Activated CD4-positive, CD25-positive, alpha-beta regulatory T cell treated with anti-CD3 and anti-CD28 coated beads, Interleukin-2, amount 50 U/mL, for 16 hours (primary cell): ENCODE results near the gene ZGPAT.

ENCODE experiments used
- DNase-seq: peaks from one replicate; pipeline ENCODE4 v3.0.0-alpha.2; 2020; ENCODE audit warnings: low read depth, low spot score

ZGPAT gene

DNA sequence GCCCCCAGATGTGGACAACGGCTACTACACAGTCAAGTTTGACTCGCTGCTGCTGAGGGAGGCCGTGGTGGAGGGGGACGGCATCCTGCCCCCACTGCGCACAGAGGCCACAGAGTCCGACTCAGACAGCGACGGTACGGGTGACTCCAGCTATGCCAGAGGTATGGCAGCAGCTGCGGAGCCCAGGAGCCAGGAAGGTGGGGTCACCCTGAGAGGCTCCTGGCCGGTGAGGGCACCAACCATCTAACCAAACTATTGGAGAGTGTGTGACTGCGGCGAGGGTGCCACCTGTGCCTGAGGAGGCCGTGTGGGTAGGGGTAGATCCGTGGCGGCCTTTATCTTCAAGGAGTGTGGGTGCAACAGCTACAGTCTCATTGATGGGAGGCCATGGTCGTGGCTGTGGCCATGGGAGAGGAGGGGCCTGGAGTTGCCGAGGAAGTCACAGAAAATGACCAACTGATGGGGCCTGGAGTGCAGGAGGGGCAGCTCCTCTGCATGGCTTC, 25.8 kb downstream of the ZGPAT start:
- no peak for DNase-seq

DNA sequence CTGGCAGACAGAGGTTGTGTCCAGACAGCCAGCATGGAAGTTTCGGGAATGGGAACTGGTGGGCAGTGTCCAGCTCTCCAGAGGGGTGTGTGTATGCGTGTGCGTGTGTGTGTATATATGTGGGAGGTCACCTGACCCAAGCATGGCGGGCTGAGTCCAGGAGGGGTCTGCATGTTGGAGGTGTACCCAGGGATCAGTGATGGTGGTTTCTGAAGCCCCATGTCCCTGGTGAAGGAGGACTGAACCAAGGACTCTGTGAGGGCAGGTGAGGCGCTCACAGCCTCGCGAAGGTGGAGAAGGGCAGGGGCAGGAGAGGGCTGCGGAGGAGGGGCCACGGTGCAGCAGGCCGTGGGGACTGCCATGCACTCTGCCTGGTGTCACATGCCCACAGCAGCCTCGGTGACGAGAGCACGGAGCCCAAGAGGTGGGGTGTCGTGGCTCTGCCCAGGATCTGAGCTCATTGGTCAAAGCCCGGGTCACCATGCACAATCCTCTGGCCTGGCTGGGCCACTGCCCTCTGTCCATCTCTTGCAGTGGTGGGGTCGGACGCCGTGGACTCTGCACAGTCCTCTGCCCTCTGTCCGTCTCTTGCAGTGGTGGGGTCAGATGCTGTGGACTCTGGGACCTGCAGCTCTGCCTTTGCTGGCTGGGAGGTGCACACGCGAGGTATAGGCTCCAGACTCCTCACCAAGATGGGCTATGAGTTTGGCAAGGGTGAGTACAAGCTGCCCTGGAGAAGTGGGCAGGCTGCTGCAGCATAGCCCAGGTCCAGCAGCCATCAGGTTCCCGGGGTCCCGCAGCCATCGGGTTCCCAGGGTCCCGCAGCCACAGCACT, 26.5 kb downstream of the ZGPAT start:
- DNase-seq = no peak

DNA sequence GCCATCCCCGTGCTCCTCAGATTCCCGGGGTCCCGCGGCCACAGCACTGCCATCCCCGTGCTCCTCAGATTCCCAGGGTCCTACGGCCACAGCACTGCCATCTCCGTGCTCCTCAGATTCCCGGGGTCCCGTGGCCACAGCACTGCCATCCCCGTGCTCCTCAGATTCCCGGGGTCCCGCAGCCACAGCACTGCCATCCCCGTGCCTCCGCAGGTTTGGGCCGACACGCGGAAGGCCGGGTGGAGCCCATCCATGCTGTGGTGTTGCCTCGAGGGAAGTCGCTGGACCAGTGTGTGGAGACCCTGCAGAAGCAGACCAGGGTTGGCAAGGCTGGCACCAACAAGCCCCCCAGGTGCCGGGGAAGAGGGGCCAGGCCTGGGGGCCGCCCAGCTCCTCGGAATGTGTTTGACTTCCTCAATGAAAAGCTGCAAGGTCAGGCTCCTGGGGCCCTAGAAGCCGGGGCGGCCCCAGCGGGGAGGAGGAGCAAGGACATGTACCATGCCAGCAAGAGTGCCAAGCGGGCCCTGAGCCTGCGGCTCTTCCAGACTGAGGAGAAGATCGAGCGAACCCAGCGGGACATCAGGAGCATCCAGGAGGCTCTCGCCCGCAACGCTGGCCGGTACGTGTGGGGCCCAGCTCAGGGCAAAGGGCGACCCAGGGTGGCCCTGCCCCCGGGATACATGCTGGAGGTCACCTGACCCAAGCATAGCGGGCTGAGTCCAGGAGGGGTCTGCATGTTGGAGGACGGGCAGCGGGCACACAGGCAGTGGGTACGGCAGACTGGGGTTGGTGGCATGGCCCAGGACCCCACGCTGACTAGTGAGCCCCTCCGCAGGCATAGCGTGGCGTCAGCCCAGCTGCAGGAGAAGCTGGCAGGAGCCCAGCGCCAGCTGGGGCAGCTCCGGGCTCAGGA, 27.4 kb downstream of the ZGPAT start:
- no peak for DNase-seq

DNA sequence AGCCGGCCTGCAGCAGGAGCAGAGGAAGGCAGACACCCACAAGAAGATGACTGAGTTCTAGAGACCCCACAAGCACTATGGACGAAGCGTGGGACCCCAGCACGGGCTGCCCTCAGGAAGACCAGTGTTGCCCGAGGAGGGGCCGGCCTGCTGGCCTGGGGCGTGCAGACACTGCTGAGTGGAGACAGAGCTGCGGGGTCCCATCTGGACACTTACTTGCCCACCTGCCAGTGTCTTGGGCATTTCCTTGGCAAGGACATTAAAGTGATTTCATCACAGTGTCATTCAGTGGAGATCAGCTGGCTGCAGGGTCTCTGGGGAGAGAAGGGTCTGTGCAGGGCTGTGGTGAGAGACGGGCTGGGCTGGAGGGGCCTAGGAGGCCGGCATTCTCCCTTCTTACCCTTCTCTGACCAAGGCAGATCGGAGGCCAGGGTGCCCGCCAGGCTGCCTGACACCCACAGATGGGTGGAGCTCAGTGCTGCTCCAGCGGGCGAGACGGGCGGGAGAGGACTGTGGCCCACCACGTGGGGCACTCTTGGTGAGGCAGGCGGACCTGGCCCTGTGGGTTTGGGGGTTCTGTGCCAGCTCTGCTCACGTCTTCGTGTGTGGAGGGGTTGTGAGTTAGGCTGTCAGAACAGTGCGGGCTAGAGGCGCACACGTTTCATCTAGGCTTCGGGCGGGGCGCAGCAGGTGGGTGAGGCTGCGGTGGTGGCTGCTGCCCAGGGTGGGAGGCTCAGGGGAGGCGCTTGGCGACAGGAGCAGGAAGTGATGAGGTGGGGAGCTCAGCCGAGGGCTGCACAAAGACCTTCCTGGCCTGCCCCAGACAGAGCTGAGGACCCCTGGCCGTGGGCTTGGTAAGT, 28.2 kb downstream of the ZGPAT start, which contains the start of gene LIME1:
Gene LIME1 (plus strand): TSS at position 806 of the 860 bp plus-strand sequence. CDS start 886 bp downstream, outside the sequence.
- DNase-seq = no peak

DNA sequence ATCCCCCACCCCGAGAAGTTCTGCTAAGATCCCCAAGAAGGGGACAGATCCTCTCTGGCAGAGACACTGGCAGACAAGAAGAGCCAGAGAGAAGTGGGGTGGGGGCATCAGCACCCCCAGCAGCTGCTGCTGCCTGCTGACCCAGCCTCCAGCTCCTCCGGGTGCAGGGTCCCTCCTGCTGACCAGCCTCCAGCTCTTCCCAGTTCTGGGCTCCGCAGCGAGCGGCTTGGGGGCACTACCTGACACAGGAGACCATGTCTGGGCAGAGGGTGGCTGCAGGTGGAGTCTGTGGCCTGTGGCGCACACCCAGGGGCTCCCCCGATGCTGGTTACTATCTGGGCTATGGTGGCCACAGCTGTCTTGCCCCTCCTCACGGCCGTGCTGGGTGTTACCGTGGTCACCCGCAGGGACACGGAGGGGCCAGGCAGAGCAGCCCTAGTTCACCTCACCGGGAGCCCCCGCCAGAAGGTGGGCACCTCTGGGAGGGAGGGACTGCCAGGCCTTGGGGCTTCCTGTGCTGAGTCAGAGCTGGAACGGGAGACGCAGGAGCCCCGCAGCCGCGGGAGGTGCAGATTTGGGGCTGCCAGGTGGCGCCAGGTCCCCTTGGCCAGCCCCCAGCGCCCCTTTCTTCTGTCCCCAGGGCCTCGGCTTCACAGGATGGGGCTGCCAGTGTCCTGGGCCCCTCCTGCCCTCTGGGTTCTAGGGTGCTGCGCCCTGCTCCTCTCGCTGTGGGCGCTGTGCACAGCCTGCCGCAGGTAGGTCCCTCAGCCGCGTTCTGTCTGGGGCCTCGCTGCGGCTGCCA, 29.3 kb downstream of the ZGPAT start:
- DNase-seq = no peak

DNA sequence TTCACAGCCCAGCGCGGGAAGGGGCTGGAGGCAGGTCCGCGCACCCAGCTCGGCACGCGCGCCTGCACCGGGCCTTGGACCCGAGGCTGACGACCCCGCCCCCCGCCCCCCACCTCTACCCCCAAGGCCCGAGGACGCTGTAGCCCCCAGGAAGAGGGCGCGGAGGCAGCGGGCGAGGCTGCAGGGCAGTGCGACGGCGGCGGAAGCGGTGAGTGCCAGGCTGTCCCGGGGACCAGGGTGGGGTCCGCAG, 29.8 kb downstream of the ZGPAT start:
- DNase-seq = no peak

DNA sequence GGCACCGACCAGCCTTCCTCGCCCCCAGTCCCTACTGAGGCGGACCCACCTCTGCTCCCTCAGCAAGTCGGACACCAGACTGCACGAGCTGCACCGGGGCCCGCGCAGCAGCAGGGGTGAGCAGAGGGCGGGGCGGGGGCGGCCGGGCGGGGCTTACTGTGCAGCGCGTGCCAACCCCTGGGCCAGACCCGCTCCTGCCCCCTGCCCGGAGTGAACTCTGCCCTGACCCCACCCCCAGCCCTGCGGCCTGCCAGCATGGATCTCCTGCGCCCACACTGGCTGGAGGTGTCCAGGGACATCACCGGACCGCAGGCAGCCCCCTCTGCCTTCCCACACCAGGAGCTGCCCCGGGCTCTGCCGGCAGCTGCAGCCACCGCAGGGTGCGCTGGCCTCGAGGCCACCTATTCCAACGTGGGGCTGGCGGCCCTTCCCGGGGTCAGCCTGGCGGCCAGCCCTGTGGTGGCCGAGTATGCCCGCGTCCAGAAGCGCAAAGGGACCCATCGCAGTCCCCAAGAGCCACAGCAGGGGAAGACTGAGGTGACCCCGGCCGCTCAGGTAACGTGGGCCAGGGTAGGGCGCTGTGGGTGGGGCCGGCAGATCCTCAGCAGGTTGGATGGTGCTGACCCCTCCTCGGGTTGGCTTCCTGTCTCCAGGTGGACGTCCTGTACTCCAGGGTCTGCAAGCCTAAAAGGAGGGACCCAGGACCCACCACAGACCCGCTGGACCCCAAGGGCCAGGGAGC, 30.3 kb downstream of the ZGPAT start:
- no peak for DNase-seq

DNA sequence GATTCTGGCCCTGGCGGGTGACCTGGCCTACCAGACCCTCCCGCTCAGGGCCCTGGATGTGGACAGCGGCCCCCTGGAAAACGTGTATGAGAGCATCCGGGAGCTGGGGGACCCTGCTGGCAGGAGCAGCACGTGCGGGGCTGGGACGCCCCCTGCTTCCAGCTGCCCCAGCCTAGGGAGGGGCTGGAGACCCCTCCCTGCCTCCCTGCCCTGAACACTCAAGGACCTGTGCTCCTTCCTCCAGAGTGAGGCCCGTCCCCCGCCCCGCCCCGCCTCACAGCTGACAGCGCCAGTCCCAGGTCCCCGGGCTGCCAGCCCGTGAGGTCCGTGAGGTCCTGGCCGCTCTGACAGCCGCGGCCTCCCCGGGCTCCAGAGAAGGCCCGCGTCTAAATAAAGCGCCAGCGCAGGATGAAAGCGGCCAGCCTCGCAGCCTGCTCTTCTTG, 30.9 kb downstream of the ZGPAT start:
- DNase-seq = no peak

DNA sequence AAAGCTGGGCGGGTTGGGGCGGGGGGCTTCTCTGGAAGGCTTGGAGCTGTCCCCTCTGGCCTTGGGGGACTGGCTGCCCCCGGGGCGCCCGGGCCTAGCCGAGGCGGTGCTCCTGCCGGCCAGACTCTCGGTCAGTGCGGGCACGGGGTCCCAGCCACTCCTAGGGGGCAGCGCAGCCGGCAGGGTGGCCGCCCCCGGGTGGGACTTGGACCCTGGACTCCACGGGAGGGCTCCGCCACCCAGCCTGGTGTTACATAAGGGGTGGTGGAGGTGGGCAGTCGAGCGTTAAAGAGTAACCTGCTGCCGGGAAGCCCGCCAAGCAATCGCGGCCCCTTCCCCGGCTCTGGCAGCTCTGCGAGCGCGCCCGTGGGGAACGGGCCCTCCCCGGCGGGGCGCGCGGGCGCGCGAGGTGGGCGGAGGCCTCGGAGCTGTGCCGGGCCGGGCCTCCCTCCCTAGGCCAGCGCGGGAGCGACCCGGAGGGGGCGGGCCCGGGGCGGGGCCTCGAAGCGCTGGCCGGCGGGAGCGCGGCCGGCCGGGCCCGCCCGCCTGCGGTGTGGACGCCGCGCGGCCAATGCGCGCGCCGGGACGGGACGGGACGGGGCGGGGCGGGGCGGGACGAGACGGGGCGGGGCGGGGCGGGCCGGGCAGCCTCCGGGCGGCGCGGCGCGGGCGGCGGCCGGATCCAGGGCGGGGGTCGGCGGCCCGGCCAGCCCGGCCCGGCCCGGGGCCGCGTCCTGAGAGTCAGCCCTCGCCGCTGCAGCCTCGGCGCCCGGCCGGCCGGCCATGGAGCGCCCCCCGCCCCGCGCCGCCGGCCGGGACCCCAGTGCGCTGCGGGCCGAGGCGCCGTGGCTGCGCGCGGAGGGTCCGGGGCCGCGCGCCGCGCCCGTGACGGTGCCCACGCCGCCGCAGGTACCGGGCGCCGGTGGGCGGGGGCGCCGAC, 31.6 kb downstream of the ZGPAT start, which contains the start of gene SLC2A4RG:
Gene SLC2A4RG (plus strand): TSS at position 647 of the 940 bp plus-strand sequence. CDS start 137 bp downstream, at position 784.
- DNase-seq = no peak

DNA sequence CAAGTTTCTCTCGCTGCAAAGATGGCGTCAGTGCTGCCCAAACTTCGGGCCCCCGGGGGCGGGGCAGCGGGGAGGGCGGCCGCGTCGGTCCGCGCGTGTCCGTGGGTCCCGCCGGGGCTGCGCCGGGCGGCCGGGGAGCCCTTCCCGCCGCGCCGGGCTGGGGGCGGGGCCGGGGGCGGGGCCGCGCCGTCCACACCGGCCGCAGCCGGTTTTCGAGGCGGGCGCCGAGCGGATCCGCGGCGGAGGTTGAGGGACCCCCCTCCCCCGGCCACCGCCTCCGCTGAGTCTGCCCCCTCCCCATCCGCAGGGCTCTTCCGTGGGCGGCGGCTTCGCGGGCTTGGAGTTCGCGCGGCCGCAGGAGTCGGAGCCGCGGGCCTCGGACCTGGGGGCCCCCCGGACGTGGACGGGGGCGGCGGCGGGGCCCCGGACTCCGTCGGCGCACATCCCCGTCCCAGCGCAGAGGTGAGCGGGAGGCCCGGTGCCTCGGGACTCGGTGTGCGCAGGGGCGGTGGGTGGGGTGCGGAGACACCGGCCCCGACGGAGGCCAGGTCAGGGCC, 32.3 kb downstream of the ZGPAT start:
- no peak for DNase-seq

DNA sequence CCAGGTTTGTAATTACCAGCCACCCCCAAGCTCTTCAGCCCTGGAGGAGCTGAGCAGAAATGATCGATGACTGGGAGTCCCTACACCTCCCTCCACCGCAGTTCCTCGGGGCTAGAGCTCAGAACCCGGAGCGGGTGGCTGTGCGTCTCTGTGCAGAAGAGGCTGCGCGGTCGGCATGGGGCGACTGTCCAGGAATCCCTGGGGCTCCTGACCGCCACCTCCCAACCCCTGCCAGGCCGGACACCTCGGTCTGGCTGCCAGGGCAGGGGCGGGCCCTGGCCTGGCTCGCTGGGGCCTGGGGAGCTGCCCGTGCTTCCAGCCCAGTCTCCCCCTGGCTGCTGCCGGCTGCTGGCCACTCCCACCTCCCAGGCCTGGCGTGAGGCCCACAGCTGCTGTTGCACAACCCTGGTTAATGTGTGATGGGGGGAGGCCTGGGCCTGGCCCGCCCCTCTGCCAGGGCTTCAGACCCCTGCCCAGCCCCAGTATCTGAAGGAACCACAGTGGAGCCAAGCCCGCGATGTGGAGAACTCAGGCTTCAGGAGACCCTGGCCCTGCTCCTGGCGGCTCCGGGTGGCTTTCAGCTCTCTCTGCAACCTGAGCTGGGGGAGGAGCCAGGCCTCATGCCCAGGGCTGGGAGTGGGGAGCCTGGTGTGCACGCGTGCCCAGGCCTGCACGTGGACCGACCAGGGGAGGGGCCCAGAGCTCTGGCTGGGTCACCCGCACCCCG, 33.0 kb downstream of the ZGPAT start:
- DNase-seq = no peak

DNA sequence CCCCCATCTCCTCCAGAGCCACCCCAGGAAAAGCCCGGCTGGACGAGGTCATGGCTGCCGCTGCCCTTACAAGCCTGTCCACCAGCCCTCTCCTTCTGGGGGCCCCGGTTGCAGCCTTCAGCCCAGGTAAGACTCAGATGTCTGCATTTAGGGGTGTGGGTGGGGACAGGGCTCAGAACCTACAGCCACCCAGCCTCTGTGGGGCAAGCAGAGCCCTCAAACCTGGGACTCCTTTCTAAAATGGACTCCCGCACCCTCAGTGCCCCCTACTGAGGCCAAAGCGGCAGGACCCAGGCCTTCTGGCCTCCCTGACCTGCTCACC, 33.5 kb downstream of the ZGPAT start:
- no peak for DNase-seq

DNA sequence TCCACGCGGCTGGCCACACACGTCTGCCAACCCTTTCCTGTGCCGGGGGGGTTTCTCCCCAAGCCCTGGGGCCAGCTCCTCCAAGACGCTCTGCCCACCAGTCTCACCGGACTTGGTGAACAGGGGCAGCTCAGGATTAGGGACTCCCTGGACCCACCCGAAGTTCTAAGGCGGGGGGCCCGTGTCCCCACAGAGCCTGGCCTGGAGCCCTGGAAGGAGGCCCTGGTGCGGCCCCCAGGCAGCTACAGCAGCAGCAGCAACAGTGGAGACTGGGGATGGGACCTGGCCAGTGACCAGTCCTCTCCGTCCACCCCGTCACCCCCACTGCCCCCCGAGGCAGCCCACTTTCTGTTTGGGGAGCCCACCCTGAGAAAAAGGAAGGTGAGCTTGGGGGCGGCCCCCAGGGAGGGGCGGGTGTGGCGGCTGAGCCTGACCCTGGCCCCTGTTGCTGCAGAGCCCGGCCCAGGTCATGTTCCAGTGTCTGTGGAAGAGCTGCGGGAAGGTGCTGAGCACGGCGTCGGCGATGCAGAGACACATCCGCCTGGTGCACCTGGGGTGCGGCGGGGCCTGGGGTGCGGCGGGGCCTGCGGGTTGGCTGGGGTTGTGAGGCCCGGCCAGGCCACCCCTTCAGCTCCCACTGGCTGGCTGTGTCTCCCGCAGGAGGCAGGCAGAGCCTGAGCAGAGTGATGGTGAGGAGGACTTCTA, 34.0 kb downstream of the ZGPAT start:
- DNase-seq = no peak

DNA sequence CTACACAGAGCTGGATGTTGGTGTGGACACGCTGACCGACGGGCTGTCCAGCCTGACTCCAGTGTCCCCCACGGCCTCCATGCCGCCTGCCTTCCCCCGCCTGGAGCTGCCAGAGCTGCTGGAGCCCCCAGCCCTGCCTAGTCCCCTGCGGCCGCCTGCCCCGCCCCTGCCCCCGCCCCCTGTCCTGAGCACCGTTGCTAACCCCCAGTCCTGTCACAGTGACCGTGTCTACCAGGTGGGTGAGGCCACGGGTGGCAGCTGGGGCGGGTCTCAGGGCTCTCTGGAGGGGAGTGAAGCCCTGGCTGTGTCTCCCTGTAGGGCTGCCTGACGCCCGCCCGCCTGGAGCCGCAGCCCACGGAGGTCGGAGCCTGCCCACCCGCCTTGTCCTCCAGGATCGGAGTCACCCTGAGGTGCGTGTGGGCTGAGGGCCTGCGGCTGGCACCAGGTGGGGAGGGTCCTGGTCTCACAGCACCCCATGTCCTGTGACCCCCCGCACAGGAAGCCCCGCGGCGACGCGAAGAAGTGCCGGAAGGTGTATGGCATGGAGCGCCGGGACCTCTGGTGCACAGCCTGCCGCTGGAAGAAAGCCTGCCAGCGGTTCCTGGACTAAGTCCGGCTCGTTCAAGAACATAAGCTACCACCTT, 34.7 kb downstream of the ZGPAT start:
- no peak for DNase-seq

DNA sequence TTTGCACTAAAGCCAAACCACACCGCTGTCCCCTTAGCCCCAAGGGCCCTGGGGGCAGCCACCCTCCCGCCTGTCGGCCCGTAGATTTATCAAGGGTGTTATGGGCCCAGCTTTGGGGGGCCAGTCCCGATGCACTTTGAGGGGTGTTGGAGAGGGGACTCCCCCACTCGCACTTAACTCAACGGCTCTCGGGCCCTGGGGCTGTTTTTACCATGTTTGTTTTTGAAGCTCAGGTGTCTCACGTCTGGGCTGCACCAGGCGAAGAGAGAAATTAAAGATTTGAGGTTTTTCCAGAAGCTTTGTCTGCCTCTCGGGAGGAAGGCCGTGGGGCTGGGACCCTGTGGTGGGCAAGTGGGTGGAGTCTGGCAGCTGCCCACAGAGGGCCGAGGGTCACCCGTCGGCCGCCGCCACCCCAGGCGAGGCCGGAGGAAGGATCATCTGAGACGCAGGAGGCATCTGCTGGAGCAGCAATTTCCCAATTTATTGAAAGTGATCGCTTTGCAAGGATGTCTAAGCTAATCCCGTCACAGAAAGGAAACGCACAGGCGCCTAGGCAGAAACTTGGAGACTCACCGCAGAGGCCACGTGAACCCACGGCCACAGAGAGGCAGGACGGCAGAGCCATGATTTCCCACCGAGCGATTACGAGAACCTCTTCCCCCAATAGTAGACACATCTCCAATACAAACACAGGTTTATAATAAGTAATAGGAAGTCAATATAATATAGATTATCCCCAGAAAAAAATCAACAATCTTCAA, 35.6 kb downstream of the ZGPAT start:
- no peak for DNase-seq

DNA sequence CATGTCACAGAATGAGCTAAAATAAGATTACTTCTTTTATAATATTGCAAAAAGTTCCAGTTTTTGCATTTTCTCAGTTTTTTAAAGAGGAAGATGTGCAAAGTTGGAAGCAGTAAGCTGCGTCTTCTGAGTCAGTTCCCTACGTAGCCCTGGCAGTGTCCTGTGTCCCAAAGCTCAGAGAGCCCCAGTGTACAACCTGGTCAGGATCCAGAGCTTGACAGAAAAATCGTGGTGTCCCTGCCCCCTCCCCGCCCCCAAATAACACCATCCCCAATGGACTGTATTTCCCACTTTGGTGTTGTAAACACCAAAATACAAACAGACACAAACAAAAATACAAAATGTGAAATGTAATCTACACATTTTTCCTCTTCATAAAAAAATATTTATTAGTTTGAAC, 36.3 kb downstream of the ZGPAT start:
- no peak for DNase-seq
